HAP-1 (cell line): Measurements from ENCODE around the gene PTX4.

Experiments used
- DNase-seq, 2 experiments: peaks; one replicate each; pipeline ENCODE4 v3.0.0-alpha.2; 2016 to 2020; ENCODE audit warnings: low spot score in 2 of 2
- H3K27me3 ChIP-seq: fragments of 250-450 bp; sonication (Bioruptor Pico); 2 replicates; pipeline ENCODE4 v1.5.1; 2020; ENCODE audit warnings: low read depth, mild to moderate bottlenecking, moderate library complexity
- H3K36me3 ChIP-seq: fragments of 250-450 bp; sonication (Bioruptor Pico); replicated peaks from 2 replicates; pipeline ENCODE4 v1.5.1; 2020; ENCODE audit warnings: mild to moderate bottlenecking
- H3K4me1 ChIP-seq: fragments of 250-450 bp; sonication (Bioruptor Pico); 2 replicates; pipeline ENCODE4 v1.5.1; 2020; ENCODE audit warnings: mild to moderate bottlenecking
- H3K4me3 ChIP-seq: fragments of 250-450 bp; sonication (Bioruptor Pico); 2 replicates; pipeline ENCODE4 v1.5.1; 2020; ENCODE audit warnings: mild to moderate bottlenecking, moderate library complexity
- H3K9me3 ChIP-seq: fragments of 250-450 bp; sonication (Bioruptor Pico); 2 replicates; pipeline ENCODE4 v1.5.1; 2020; ENCODE audit warnings: mild to moderate bottlenecking, moderate library complexity
- in situ Hi-C: fragments of 300-500 bp; cut with MboI; formaldehyde crosslinking; loops from 3 replicates; pipeline ENCODE4 v1.14.3; 2020; ENCODE audit warnings: low sequenced_read_pairs, inconsistent platforms, mixed read lengths

The PTX4 gene

GRCh38 chr16:1528921-1529537, 40.3 kb upstream of the PTX4 start:
- Histone ChIP-seq H3K27me3 (no peaks in the 10 kb centered on the region), H3K4me3 (no peak overlapping the region), H3K4me1 (no peaks in the 10 kb centered on the region), H3K36me3 (no peaks in the 10 kb centered on the region), H3K9me3 (no peaks in the 10 kb centered on the region)
- DNase-seq, result no peak
- in situ Hi-C loops, result no loop called here

GRCh38 chr16:1527836-1528811, 39.4 kb upstream of the PTX4 start:
- Histone ChIP-seq H3K36me3 (no peaks in the 10 kb centered on the region), H3K4me3 (no peak overlapping the region), H3K9me3 (no peaks in the 10 kb centered on the region), H3K27me3 (no peaks in the 10 kb centered on the region), H3K4me1 (no peaks in the 10 kb centered on the region)
- no peak for DNase-seq
- in situ Hi-C loops, result no loop called here

DNA sequence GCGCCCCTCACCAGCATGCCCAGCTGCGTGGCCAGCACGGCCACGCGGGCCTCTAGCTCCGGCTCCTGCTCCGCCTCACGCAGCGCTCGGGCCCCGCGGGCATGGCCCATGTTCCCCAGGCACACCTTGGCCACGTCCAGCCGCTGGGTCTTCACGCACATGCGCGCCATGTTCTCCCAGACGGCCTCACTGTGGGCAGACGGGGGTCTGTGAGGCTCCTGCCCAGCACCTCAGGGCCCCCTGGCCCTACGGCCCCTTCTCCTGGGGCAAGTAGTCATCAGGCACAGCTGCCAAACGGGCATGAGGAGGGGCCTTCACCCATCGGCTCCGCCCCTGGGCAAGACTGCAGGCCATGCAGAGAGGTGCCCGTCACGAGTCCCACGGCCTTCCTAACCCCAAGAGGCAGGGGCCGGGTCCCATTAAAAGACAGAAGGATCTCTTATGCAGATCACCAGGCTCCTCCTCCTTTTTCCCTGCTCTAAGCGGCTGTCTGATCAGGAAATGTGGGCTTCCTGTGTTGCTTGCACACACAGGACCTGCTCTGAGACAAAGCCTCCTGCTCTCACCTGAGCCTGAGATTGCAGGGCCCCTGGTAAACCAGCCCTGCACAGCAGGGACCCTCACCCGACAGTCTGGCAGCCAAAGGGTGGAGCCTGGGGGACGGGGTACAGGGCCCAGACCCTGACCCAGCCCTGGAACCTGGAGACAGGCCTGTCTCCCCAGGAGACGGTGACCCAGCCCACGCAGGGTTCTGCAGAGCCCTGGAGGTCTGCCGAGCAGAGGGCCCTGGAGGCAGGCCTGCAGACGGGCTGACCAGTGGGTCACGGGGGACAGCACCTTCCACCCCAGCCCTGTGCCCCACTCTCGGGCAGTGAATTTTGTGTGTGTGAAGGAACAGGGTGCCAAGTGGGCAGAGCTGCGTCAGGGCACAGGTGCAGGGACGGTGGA, 38.1 kb upstream of the PTX4 start:
- no peak for DNase-seq
- Histone ChIP-seq H3K4me1 (no peaks in the 10 kb centered on the region), H3K27me3 (no peaks in the 10 kb centered on the region), H3K9me3 (no peaks in the 10 kb centered on the region), H3K4me3 (no peak overlapping the region), H3K36me3 (no peaks in the 10 kb centered on the region)
- in situ Hi-C loops, result no loop called here

DNA sequence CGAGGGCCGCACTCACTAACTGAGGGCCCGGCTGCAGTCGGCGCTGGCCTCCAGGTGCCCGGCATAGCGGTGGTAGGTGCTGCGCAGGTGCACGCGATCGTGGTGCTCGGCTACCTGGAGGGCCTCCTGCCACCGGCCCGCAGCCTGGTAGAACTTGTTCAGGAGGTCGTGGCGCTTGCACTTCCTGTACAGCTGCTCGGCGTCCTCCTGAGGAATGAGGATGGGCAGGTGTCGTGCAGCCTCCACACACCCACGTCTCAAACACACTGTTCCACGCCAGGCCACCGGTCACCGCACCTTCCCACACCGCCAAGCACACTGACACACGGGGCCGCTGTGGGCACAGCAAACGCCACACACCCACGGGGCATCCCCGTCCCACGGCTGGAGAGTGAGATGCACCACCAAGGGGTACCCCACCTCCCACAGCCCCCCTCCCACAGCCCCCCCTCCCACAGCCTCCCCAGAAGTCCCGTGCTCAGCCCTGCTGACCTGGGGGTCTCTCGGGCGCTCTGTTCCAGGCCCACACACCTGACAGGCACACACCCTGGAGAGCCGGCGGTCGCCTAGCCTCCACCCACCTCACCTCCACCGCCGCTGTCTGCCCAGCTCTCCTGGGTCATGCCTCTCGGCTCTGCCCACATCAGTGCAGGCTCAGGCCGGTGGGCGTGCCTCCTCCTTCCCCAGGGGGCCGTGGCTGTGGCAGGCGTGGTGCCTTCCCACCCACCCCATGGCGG, 37.3 kb upstream of the PTX4 start:
- Histone ChIP-seq H3K36me3 (no peaks in the 10 kb centered on the region), H3K4me3 (no peak overlapping the region), H3K4me1 (no peaks in the 10 kb centered on the region), H3K27me3 (no peaks in the 10 kb centered on the region), H3K9me3 (no peaks in the 10 kb centered on the region)
- in situ Hi-C loops, result no loop called here
- no peak for DNase-seq

GRCh38 chr16:1524366-1524765, 35.6 kb upstream of the PTX4 start:
- H3K4me1 ChIP-seq, result no peaks in the 10 kb centered on the region
- in situ Hi-C loops, result no loop called here
- DNase-seq, result no peak

DNA sequence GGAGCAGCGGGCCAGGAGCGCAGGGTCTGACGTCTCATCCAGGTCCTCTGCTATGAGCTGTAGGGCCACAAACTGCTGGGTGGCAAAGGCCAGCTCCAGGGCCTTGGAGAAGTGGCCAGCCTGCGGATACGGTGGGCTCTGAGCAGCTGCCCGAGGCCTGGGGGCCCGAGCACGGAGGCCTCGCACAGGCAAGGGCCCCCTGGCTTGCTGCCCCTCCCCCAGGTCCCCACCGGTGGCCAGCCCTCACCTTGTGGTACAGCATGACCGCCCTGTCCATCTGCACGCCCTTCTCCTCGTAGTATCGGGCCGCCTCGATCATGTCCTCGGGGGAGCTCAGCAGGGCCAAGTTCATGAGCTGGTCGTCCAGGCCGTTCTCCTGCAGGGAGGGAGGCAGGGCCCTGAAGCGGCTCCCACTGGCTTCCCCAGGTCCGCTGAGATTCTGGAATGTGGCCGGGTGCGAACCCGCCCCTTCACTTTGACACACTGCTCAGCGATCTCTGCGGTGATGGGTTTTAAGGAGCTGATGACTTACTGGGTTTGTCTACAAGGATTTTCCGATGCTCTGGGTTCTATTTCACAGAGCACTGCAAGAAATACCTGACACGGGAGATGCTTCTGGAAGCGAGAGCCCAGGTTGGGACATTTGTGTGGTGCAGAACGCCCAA, 35.0 kb upstream of the PTX4 start:
- DNase-seq, result no peak
- no peak overlapping the region for H3K4me3 ChIP-seq
- no peaks in the 10 kb centered on the region for H3K4me1 ChIP-seq
- H3K36me3 ChIP-seq, result no peaks in the 10 kb centered on the region
- H3K9me3 ChIP-seq, result no peaks in the 10 kb centered on the region
- H3K27me3 ChIP-seq, result no peaks in the 10 kb centered on the region
- in situ Hi-C loops, result no loop called here

More at GRCh38 chr16:1524366-1524765, 35.6 kb upstream of the PTX4 start:
- Histone ChIP-seq H3K27me3 (no peaks in the 10 kb centered on the region), H3K9me3 (no peaks in the 10 kb centered on the region), H3K4me3 (no peak overlapping the region), H3K36me3 (no peaks in the 10 kb centered on the region)

GRCh38 chr16:1520461-1520860, 31.7 kb upstream of the PTX4 start:
- H3K4me3 ChIP-seq, result no peak overlapping the region
- DNase-seq, result no peak
- H3K27me3 ChIP-seq, result no peaks in the 10 kb centered on the region
- no peaks in the 10 kb centered on the region for H3K4me1 ChIP-seq
- no peaks in the 10 kb centered on the region for H3K9me3 ChIP-seq
- in situ Hi-C loops, result no loop called here
- no peaks in the 10 kb centered on the region for H3K36me3 ChIP-seq

DNA sequence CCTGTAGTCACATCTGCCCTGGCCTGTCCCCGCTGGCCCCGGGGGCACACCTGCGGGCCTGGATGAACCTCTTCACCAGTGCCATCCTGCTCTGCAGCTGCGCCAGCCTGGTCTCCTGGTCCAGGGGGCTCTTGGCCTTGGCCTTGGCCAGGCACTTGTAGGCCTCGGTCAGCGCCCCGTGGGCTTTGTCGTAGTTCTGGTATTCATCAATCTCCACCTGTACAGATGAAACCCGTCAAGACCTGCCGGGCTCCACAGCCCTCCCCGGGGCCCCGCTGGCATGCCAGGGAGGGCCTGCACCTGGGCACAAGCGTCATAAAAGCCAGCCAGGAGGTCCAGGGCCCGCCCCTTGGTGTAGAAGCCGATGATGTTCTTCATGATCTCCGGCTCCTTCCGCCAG, 31.1 kb upstream of the PTX4 start:
- Histone ChIP-seq H3K27me3 (no peaks in the 10 kb centered on the region), H3K4me3 (no peak overlapping the region), H3K4me1 (no peaks in the 10 kb centered on the region), H3K36me3 (no peaks in the 10 kb centered on the region), H3K9me3 (peaks cover 3% of the 10 kb centered on the region)
- no peak for DNase-seq
- in situ Hi-C loops, result no loop called here

DNA sequence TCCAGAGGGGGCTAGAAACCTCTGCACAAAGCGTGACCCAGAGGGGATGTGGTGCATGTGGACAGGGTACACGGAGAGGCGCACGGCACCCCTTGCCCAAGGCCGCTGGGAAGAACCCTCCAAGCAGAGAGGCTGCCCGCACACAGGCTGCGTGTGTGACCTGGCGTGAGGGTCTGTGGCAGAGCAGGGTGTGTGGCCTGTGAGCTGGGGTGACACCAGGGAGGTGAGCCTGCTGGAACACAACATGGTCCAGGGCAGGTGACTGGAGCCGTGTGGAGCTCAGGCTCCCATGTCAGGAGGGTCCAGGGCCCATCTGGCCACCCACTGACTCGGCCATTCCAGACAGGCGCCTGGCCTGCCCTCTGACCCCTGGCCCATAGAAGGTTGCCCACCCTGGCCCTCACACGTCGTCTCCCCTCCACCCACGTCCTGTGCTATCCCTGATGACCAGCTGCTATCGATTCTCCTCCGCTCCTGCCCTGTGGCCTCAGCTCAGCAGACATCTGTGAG, 29.9 kb upstream of the PTX4 start:
- no peak overlapping the region for H3K4me3 ChIP-seq
- H3K4me1 ChIP-seq, result no peaks in the 10 kb centered on the region
- no peak for DNase-seq
- no peaks in the 10 kb centered on the region for H3K27me3 ChIP-seq
- in situ Hi-C loops, result no loop called here
- H3K9me3 ChIP-seq, result peaks cover 6% of the 10 kb centered on the region
- no peaks in the 10 kb centered on the region for H3K36me3 ChIP-seq

- DNase-seq, result no peak
- peaks cover 12% of the 10 kb centered on the region for H3K36me3 ChIP-seq
- no peak overlapping the region for H3K4me3 ChIP-seq
- peaks cover 6% of the 10 kb centered on the region for H3K9me3 ChIP-seq
- no peaks in the 10 kb centered on the region for H3K4me1 ChIP-seq
- no peaks in the 10 kb centered on the region for H3K27me3 ChIP-seq
- in situ Hi-C loops, result no loop called here
These were observed 25.8 kb upstream of the PTX4 start for GRCh38 chr16:1514507-1514906.

DNA sequence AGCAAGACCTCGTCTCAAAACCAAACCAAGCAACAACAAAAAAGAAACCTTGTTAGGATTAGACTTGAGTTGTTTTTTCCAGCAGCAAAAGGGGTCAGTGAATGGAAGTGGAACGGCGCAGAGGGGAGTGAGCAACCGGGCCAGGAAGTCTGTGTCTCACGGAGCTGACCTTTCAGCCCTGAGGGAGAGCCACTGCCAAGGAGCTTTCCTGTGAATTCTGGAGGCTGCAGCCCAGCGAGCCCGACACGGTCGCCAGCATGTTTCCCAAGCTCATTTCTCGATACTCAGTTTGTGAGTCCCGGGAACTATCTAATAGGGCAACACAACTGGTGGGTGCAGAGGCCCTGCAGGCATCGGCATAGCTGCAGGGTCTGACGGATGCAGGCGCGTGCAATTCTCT, 24.0 kb upstream of the PTX4 start:
- Histone ChIP-seq H3K36me3 (peaks cover 20% of the 10 kb centered on the region), H3K27me3 (no peaks in the 10 kb centered on the region), H3K4me3 (no peak overlapping the region), H3K4me1 (no peaks in the 10 kb centered on the region), H3K9me3 (peaks cover 6% of the 10 kb centered on the region)
- in situ Hi-C loops, result no loop called here
- no peak for DNase-seq

DNA sequence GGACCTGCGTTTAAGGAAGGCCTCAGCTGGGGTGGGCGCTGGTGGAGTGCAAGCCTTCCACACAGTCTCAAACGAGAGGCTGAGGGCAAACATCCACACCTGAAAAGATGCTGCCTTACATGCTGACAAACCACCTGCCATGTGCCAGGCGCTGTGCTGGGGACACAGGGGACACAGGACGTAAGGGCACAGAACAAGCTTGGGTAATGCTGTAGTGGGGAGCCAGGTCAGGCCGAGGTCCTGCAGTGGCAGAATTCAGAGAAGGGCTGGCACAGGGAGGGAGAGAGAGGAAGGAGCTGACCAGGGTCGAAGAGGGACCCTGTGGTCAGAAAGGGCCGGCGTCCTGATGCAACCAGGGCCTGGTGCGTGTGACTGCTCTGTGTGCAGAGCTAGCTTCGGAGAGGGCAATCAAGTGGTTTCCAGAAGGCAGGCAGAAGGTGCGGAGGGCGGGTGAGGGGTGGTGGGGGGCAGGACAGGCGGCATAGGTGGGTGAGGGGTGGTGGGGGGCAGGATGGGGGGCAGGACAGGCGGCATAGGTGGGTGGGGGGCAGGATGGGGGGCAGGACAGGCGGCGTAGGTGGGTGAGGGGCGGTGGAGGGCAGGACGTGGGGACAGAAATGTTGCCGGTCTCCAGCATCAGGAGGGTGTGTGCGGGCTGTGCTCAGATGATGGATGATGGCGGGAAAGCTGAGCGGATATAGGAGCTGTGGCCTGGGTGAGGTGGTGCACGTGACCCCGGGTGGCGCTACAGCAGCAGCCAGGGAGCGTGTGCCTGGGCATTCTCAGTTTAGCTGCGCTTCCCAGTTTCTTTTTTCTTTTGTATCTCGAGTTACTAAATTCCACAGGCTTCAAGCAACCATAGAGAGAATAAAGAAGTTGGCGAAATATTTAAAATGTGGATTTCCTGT, 23.2 kb upstream of the PTX4 start:
- Histone ChIP-seq H3K4me1 (no peaks in the 10 kb centered on the region), H3K27me3 (no peaks in the 10 kb centered on the region), H3K4me3 (no peak overlapping the region), H3K36me3 (peaks cover 22% of the 10 kb centered on the region), H3K9me3 (peaks cover 6% of the 10 kb centered on the region)
- in situ Hi-C loops, result no loop called here
- no peak for DNase-seq
